ENCODE measurements around the gene GDNF.
"Not testable (repeated sequence)": the region's sequence is repeated elsewhere in the genome, so short reads cannot be mapped to it uniquely, and the experiment has no call there.

The GDNF gene

GRCh38 chr5:37814699-37815098 is 25.1 kb downstream of the GDNF start:
- no peak for DNase-seq

DNA sequence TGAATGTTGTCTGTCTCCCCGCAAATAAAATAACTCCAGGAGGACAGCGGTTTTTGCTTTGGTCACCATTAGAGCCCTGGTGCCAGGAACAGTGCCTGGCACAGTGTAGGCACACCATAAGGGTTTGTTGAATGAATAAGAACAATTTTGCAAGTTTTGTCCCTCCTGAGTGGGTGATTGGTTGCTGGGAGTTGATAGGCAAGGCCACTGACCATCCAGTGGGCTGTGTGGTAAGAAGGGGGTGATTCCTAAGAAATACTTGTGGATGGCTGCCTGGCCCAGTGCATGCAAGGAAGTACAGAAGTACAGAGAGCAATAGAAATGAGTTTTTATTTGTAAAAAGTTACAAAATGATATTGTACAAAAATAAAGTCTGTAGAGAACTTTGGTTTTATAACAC is 27.5 kb downstream of the GDNF start:
- no peak for DNase-seq

DNA sequence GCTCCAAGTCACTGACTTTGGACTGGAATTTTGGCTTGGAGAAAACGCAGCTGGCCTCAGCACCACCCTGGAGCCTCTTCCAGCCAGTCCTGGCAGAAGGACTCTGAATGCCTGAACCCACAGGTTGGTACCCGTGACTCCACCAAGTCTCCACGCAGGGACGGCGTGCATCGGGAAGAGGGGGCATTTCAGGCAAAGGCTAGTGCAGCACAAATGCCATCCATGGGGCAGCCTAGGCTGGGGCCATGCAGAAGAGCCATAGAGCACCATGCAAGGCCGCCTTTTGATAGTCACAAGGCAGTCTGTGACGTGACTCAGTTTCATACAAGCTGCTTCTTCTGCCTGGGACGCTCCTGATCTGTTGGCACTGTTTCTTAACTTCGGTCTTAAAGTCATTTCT is 28.0 kb downstream of the GDNF start:
- DNase-seq: no peak

DNA sequence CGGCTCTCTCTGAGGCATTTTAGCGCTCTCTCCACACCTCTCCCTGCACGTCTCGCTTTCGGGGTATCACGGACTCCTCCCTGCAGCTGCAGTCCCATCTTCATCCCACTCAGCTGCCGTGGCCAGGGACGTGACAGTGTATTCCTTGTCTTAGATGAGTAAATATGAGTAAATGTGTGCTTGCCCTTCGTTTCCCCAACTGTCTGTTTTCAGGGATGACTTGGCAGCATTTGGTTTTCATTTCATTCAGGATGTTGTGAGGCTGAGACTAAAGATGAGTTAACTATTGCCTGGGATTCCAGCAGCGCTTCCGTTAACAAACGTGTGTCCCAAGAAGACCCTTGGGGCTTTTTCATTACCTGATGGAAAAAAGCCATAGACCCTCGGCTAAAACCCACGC is 29.5 kb downstream of the GDNF start:
- no peak for DNase-seq

DNA sequence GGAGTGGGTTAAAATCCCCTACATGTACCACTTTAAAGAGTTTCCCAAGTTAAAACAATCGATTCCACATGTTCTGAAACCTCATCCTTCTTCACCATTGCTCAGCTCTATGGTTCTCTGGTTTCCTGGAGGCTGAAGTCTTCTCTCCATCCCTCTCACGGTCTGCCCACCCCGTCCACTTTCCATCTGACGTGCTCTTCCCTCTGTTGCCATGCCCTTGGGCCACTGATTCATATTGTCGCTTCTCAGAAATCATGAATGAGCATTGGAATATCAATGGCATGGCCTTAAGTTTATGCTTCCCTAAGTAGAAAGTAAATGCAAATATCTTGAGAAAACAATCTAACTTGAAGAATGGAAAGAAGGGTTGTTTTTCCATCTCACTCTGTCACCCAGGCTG is 30.9 kb downstream of the GDNF start:
- DNase-seq: no peak

GRCh38 chr5:37807621-37808301 is 32.1 kb downstream of the GDNF start:
- DNase-seq: no peak

GRCh38 chr5:37807015-37807414 is 32.8 kb downstream of the GDNF start:
- DNase-seq: no peak

- no peak for DNase-seq
Observed at GRCh38 chr5:37806476-37806875, 33.4 kb downstream of the GDNF start.

- DNase-seq: no peak
Observed at GRCh38 chr5:37806016-37806415, 33.8 kb downstream of the GDNF start.

DNA sequence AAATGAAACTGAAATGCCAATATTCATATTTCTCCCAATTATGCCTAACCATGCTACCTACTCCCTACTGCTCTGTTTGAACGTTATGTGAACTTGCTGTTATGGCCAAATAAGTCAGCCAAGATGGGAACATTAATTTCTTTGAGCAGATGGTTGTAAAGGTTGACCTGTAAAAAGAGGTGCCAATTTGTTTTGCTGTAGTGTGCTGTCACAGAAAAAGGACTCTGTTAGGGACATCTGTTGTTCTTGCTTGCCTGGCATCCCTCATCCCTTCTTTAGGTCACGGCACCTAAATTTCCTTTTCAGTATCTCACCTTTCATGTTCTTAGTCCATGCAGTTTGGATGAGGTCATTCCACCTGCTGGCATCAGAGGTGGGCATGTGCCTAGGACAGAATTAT is 35.4 kb downstream of the GDNF start:
- no peak for DNase-seq

GRCh38 chr5:37803487-37803886 is 36.4 kb downstream of the GDNF start:
- DNase-seq: no peak

GRCh38 chr5:37801521-37801920 is 38.3 kb downstream of the GDNF start:
- no peak for DNase-seq

GRCh38 chr5:37799865-37800421 is 39.9 kb downstream of the GDNF start:
- DNase-seq: no peak

- not testable (repeated sequence) for DNase-seq
Observed at GRCh38 chr5:37796435-37796834, 43.4 kb downstream of the GDNF start.

- not testable (repeated sequence) for DNase-seq
Observed at GRCh38 chr5:37795292-37795691, 44.5 kb downstream of the GDNF start.

GRCh38 chr5:37792975-37793631 is 46.7 kb downstream of the GDNF start:
- no peak for DNase-seq

DNA sequence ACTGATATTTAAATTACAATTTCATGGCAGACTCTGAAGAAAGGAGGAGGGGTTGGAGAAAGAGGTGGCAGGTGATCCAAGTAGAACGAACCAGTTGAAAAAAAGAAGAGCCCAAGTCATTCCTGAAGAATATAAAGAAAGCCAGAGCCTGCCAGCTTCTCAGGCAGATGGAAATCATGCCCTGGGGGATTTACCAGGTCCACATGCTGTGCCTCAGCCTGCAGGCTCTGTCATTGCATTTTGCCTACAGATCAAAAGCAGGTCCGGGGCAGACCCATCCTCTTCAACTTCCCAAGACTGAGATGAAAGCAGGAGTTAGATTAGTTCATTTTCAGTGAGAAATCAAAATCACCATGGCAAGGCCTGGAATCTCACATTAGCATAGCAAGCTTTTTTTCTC is 48.5 kb downstream of the GDNF start:
- no peak for DNase-seq

DNA sequence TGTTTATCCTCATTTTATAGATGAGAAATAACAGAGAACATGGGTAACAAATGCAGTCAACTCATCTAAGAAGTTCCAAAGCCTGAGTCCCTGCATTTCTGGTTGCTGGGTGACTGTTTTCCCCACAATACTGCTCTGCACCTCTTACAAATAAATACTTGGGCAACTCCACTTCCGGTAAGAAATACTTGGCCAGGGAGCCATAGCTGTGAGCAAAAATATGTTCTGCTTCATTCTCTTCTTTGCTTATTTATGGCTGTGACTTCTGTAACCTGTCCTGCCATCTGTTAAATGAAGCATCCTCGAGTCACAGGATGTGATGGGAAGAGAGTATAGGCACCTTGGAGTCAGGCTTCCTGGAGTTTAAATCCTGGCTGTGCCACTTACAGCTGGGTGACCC is 49.9 kb downstream of the GDNF start:
- no peak for DNase-seq

DNA sequence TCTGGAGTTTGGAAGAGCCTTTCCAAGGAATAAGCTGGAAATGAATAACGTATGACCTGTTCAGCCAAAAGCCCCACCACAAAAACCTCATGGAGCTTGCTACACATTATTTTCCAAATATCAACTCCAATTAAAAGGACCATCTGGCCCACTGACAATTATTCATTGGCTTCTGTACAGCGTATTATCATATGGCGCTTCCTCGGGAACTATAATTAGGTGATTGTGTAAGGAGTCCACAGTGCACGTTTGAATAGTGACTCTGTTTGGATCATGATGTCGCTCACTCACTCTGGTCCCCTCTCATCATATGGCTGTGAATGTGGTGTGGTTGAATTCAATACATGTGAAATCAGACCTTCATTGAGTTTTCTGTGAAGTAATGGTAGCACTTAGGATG is 52.1 kb downstream of the GDNF start:
- DNase-seq: no peak

DNA sequence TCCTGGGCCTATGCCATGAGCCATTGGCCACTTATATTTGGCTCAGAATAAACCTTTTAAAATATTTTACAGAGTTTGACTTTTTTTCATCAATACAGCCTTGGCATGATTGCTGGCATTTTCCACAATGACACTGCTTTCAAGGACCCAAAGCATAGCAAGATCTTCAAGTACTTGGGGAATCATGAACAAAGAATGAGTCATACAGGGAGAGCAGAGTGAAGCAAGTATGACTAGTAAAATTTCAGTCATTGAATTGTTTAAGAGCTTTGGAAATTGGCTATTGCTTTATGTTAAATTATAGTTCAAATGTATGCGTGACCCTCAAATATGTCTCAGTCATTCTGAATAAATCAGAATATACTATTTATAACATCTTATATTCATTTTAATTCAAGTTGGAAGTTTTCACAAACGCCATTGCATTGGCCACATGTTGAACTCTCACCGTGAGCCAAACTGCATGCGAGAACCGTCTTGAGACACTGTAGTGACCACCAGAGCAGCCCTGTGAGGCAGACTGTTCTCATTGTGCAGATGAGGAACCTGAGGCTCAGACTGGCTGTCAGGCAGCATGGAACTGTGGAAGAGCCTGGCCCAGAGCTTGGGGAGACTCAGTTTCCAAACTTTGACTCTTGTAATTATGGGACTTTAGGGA is 52.9 kb downstream of the GDNF start:
- no peak for DNase-seq

- no peak for DNase-seq
Observed at GRCh38 chr5:37786416-37786815, 53.4 kb downstream of the GDNF start.

DNA sequence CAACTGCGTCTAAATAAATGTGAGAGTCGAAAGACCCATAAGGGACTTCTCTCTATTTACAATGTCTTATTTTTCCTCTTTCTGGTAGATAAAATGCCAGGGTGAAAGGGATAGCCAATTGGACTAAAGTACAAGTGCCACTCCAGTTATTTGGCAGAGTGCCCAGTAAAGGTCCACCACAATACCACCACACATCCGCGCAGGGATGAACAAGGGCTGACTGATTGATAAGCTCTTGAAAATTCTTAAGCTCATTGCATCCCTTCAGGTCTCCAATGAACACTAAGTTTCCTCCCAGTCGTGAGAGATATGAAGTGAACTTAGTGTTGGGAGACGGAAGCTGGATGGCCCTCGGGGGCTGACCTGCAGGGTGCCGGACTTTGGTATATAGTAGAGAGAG is 58.4 kb downstream of the GDNF start:
- DNase-seq: not testable (repeated sequence)

DNA sequence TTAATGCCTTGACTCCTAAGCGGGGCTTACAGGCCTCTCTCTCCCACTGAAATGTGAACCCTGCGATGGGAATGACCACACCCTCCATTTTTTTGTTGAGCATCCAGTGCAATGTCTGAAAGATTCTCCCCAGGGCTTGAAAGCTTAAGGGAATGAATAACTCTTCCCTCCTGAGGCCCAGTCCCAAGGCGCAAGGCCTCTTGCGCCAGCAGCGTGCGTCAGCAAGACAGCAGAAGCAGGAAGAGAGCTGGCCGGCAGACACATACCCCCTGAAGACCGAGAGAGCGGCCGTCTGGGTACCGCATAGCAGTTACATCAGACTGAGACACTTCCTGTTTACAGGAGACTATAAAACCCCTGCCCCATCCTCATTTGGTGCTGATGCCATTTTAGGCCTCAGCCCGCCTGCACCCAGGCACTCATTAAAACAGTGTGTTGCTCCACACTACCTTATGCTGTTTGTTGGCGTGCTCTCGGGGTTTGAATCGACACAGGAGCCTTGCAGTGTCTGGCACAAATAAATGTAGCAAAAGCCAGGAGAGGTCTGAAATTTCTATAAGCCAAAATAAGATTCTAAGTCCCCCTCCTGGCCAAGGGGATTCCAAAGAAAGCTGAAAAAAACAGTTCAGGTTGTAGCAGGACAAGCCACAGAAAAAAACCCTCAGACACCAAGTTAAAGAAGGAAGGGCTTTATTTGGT is 62.3 kb downstream of the GDNF start:
- no peak for DNase-seq

Measured in activated CD4-positive, CD25-positive, alpha-beta regulatory T cell treated with anti-CD3 and anti-CD28 coated beads, Interleukin-2, amount 50 U/mL, for 72 hours (primary cell).